GM23248 (cell line): ENCODE results near the gene ACSS1. TPM values are rescaled to one million over a fixed set of nuclear protein-coding genes. Genes with fewer than 3 reads are reported as not detected.
A peak's percentile ranks its signal among the peaks of the same experiment; 100 is the strongest.

Experiments used
- DNase-seq: peaks from one replicate; pipeline ENCODE4 v3.0.0-alpha.2; 2015
- H2AFZ ChIP-seq: fragments of 200-600 bp; sonication (generic); 2 replicates; pipeline ENCODE4 v1.6.1; 2016; ENCODE audit warnings: antibody characterized with exemption
- H3F3A ChIP-seq: fragments of 200-600 bp; sonication (generic); 2 replicates; pipeline ENCODE4 v1.6.1; 2016; ENCODE audit warnings: mild to moderate bottlenecking, antibody characterized with exemption, mixed run types; ENCODE audit not compliant: insufficient read depth
- H3K27ac ChIP-seq: fragments of 200-600 bp; sonication (generic); 2 replicates; pipeline ENCODE4 v1.5.1; 2016; ENCODE audit warnings: mild to moderate bottlenecking
- H3K27me3 ChIP-seq: fragments of 200-600 bp; sonication (generic); replicated peaks from 2 replicates; pipeline ENCODE4 v1.6.1; 2016; ENCODE audit warnings: mild to moderate bottlenecking; ENCODE audit not compliant: insufficient read depth
- H3K36me3 ChIP-seq: fragments of 200-600 bp; sonication (generic); 2 replicates; pipeline ENCODE4 v1.6.1; 2016; ENCODE audit warnings: low read depth, mild to moderate bottlenecking
- H3K4me1 ChIP-seq: fragments of 200-600 bp; sonication (generic); 2 replicates; pipeline ENCODE4 v1.6.1; 2016; ENCODE audit warnings: mild to moderate bottlenecking; ENCODE audit not compliant: insufficient read depth
- H3K4me2 ChIP-seq: fragments of 200-600 bp; sonication (generic); one replicate; pipeline ENCODE4 v1.6.1; 2016; ENCODE audit warnings: mild to moderate bottlenecking; ENCODE audit not compliant: unreplicated experiment
- H3K4me3 ChIP-seq: fragments of 200-600 bp; sonication (generic); 2 replicates; pipeline ENCODE4 v1.5.1; 2016; ENCODE audit warnings: mild to moderate bottlenecking
- H3K79me2 ChIP-seq: fragments of 200-600 bp; sonication (generic); 2 replicates; pipeline ENCODE4 v1.6.1; 2016; ENCODE audit warnings: mild to moderate bottlenecking; ENCODE audit not compliant: insufficient read depth
- H3K9ac ChIP-seq: fragments of 200-600 bp; sonication (generic); 2 replicates; pipeline ENCODE4 v1.6.1; 2016; ENCODE audit warnings: mild to moderate bottlenecking
- H3K9me2 ChIP-seq: fragments of 200-600 bp; sonication (generic); 2 replicates; pipeline ENCODE4 v1.6.1; 2016; ENCODE audit warnings: mixed run types, mild to moderate bottlenecking, moderate library complexity; ENCODE audit not compliant: insufficient read depth
- H3K9me3 ChIP-seq: fragments of 200-600 bp; sonication (generic); one replicate; pipeline ENCODE4 v1.6.1; 2017; ENCODE audit warnings: low read depth
- H4K20me1 ChIP-seq: fragments of 200-600 bp; sonication (generic); 2 replicates; pipeline ENCODE4 v1.6.0; 2016; ENCODE audit not compliant: insufficient read depth
- EZH2 ChIP-seq: fragments of 200-600 bp; sonication (generic); IDR thresholded peaks from 2 replicates; pipeline ENCODE4 v1.6.1; 2018; ENCODE audit warnings: antibody characterized with exemption, mild to moderate bottlenecking; ENCODE audit not compliant: insufficient read depth, poor library complexity, severe bottlenecking
- EZH2phosphoT487 ChIP-seq: fragments of 200-600 bp; sonication (generic); IDR thresholded peaks from 2 replicates; pipeline ENCODE4 v1.6.1; 2018; ENCODE audit warnings: antibody characterized with exemption, moderate library complexity, mild to moderate bottlenecking, low read depth; ENCODE audit not compliant: insufficient read depth
- WGBS, 2 experiments: methylation state at CpG; one replicate each; pipeline ENCODE4 v1.1.6; 2015 to 2017; ENCODE audit warnings: low lambda C conversion rate in 2 of 2, low coverage in 1 of 2; ENCODE audit errors: missing lambda C conversion rate in 2 of 2; 5-methylcytosine and 5-hydroxymethylcytosine counted together
- in situ Hi-C: fragments of 300-500 bp; cut with MboI; formaldehyde crosslinking; loops from 2 replicates; pipeline ENCODE4 v1.15.0; 2020
- polyA plus RNA-seq: library from polyadenylated mRNA; unstranded; fragments of >200 nt; fragmentation: Nextera tagmentation; extraction: Ambion mirVana; gene quantifications from 2 replicates; pipeline ENCODE4 v1.2.1, GENCODE V29; 2016
- total RNA-seq: library from RNA; depleted of rRNA; stranded (reverse); fragments of >200 nt; shearing (Covaris generic); gene quantifications from 2 replicates; pipeline ENCODE4 v1.2.3, GENCODE V29; 2014

ACSS1 gene
- total and polyA plus RNA-seq, 2 experiments from 2014 or later = 0.94 to 1.1 TPM

- in situ Hi-C loops = loop anchor here (10.0 kb wide), 2 partner anchors 109 to 339 kb away; partner anchors contain the start of gene GINS1
- no peak overlapping the region for H2AFZ ChIP-seq
- no peaks in the 10 kb centered on the region for H3F3A ChIP-seq
- peaks cover 51% of the 10 kb centered on the region for H3K27me3 ChIP-seq
- H4K20me1 ChIP-seq = no peaks in the 10 kb centered on the region
- no peaks in the 10 kb centered on the region for H3K4me1 ChIP-seq
- TF ChIP-seq EZH2phosphoT487 (no peak), EZH2 (no peak)
- H3K27ac ChIP-seq = no peak overlapping the region
- H3K4me2 ChIP-seq = no peak overlapping the region
- 28 to 29% methylated on average over 9 of the region's 9 CpGs for WGBS, 2 experiments
- DNase-seq = peak; percentile 77
- H3K36me3 ChIP-seq = no peaks in the 10 kb centered on the region
- H3K79me2 ChIP-seq = no peaks in the 10 kb centered on the region
- no peaks in the 10 kb centered on the region for H3K9me3 ChIP-seq
- H3K9me2 ChIP-seq = no peaks in the 10 kb centered on the region
- H3K9ac ChIP-seq = no peak overlapping the region
- no peak overlapping the region for H3K4me3 ChIP-seq
These were observed 7.8 kb upstream of the ACSS1 start for GRCh38 chr20:25065625-25066338.

GRCh38 chr20:25065072-25065624 lies 7.2 kb upstream of the ACSS1 start:
- TF ChIP-seq EZH2 = no peak
- no peak for TF ChIP-seq EZH2phosphoT487
- in situ Hi-C loops = loop anchor here (10.0 kb wide), 2 partner anchors 110 to 340 kb away; partner anchors contain the start of gene GINS1
- no peaks in the 10 kb centered on the region for H3K79me2 ChIP-seq
- no peak overlapping the region for H3K4me3 ChIP-seq
- H3K4me2 ChIP-seq = no peak overlapping the region
- no peaks in the 10 kb centered on the region for H3K4me1 ChIP-seq
- 30 to 35% methylated on average over 9 of the region's 9 CpGs for WGBS, 2 experiments
- H3F3A ChIP-seq = no peaks in the 10 kb centered on the region
- no peaks in the 10 kb centered on the region for H3K9me3 ChIP-seq
- H3K9me2 ChIP-seq = no peaks in the 10 kb centered on the region
- H4K20me1 ChIP-seq = no peaks in the 10 kb centered on the region
- no peak overlapping the region for H3K27ac ChIP-seq
- H2AFZ ChIP-seq = no peak overlapping the region
- DNase-seq = no peak
- H3K27me3 ChIP-seq = peaks cover 51% of the 10 kb centered on the region
- H3K36me3 ChIP-seq = no peaks in the 10 kb centered on the region
- H3K9ac ChIP-seq = no peak overlapping the region

- no peak for DNase-seq
- TF ChIP-seq EZH2phosphoT487 (no peak), EZH2 (no peak)
- peaks cover 48% of the 10 kb centered on the region for H3K27me3 ChIP-seq
These were observed 6.7 kb upstream of the ACSS1 start for GRCh38 chr20:25064561-25065071.

GRCh38 chr20:25063981-25064380 lies 6.0 kb upstream of the ACSS1 start:
- H3K4me3 ChIP-seq = no peak overlapping the region
- no peaks in the 10 kb centered on the region for H3K36me3 ChIP-seq
- H4K20me1 ChIP-seq = no peaks in the 10 kb centered on the region
- no peaks in the 10 kb centered on the region for H3K9me3 ChIP-seq
- H3F3A ChIP-seq = no peaks in the 10 kb centered on the region
- TF ChIP-seq EZH2 (no peak), EZH2phosphoT487 (no peak)
- no peak overlapping the region for H2AFZ ChIP-seq
- no peak overlapping the region for H3K9ac ChIP-seq
- WGBS, 2 experiments = 24 to 60% methylated on average over 2 of the region's 2 CpGs
- in situ Hi-C loops = loop anchor here (5.0 to 10.0 kb wide), 3 partner anchors 67 to 341 kb away; partner anchors contain the start of gene GINS1
- H3K27ac ChIP-seq = no peak overlapping the region
- peaks cover 42% of the 10 kb centered on the region for H3K27me3 ChIP-seq
- no peak overlapping the region for H3K4me2 ChIP-seq
- H3K79me2 ChIP-seq = no peaks in the 10 kb centered on the region
- DNase-seq = no peak
- H3K9me2 ChIP-seq = no peaks in the 10 kb centered on the region
- H3K4me1 ChIP-seq = no peaks in the 10 kb centered on the region

More at GRCh38 chr20:25064561-25065071, 6.7 kb upstream of the ACSS1 start:
- no peaks in the 10 kb centered on the region for H4K20me1 ChIP-seq
- H3K4me2 ChIP-seq = no peak overlapping the region
- no peak overlapping the region for H3K27ac ChIP-seq
- no peaks in the 10 kb centered on the region for H3K9me3 ChIP-seq
- no peak overlapping the region for H2AFZ ChIP-seq
- no peaks in the 10 kb centered on the region for H3F3A ChIP-seq
- H3K36me3 ChIP-seq = no peaks in the 10 kb centered on the region
- no peaks in the 10 kb centered on the region for H3K79me2 ChIP-seq
- no peaks in the 10 kb centered on the region for H3K9me2 ChIP-seq
- in situ Hi-C loops = loop anchor here (5.0 to 10.0 kb wide), 3 partner anchors 67 to 340 kb away; partner anchors contain the start of gene GINS1
- H3K4me1 ChIP-seq = no peaks in the 10 kb centered on the region
- 80 to 86% methylated on average over 4 of the region's 4 CpGs for WGBS, 2 experiments
- no peak overlapping the region for H3K4me3 ChIP-seq
- no peak overlapping the region for H3K9ac ChIP-seq
